ENCODE results near the gene ASMT.
"Not testable (repeated sequence)": the region's sequence is repeated elsewhere in the genome, so short reads cannot be mapped to it uniquely, and the experiment has no call there.

Gene ASMT

GRCh38 chrX:1656379-1656778 lies 41.5 kb downstream of the ASMT start:
- FAIRE-seq: no peak

DNA sequence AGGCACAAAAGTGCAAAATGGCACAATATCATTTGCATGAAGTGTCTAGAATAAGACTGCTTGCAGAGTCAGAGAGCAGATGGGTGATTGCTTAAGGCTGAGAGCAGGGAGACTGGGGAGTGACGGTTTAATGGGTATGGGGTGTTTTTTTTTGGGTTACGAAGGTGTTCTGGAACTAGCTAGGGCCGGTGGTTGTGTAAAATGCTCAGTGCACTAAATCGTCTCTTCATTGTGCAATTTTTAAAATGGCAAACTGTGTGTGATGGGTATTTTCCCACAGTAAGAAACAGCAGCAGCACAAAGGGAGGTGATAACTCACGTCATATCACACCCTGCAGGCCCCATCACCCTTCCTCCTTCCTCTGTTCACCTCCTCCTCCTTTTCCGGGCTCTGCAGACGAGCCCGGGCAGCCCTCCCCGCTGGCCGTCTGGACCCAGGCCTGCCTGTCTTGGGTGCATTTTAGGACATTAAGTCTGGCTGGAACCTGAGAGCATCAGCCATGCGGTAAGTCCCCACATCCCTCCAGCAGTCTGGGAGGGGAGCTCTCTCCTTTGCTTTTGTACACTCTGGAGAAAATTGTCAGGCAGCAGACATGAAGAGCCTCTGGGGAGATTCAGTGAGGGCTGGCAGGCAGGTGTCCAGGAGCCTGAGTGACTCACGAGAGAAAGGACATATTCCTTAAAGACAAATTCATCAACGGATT lies 42.7 kb downstream of the ASMT start:
- FAIRE-seq: no peak

DNA sequence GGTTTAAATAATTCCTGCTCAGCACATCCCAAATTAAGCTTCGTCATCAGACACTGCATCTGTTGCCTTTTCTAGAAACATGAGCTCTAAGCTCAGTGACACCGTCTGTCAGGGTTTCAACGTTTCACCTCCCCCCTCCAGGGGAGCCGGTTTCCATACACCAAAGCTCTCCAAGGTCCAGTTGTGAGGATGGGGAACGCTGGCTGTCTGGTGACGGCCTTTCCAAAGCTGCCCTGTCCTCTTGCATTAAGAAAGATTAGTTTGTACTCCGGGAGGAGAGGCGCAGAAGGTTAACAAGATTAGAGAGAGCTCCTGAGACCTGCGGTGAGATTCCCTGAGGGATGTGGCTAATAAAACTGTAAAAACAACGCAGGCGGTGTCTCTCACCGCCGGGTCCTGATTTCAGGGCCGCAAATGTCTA lies 43.2 kb downstream of the ASMT start:
- no peak for FAIRE-seq

GRCh38 chrX:1659664-1660461 lies 45.0 kb downstream of the ASMT start:
- FAIRE-seq: no peak

- no peak for FAIRE-seq
Observed at GRCh38 chrX:1661048-1661921, 46.4 kb downstream of the ASMT start.

DNA sequence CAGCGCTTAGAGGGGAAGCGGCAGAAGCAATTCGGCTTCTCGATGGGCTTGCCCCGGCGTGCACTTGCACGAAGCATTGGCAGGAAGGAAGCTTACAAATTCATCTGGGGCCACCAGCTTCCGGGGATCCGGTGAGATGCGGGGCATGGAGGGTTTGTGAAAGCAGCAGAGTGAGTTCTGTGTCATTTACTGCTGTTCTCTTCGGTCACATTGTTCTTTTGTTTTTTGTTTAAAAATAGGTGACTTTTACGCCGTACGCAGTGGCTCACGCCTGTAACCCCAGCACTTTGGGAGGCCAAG lies 47.0 kb downstream of the ASMT start:
- no peak for FAIRE-seq

GRCh38 chrX:1667566-1667965 lies 52.7 kb downstream of the ASMT start:
- no peak for FAIRE-seq

DNA sequence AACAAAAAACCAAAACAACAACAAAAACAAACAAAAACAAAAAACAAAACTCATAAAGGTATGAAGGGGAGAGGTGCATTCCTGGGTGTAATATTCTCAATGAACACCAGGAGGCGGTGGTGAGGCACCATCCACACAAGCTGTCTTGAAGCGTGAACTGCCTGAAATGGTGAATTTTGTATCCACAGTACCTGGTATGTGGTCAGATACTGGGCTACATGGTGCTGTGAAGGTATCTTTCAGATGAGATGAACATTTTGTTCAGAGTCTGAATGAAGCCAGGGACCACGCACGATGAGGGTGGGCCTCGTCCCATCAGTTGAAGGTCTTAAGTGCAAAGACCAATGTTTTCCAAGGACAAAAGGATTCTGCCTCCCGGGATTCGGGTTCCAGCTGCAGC lies 58.5 kb downstream of the ASMT start:
- no peak for FAIRE-seq

DNA sequence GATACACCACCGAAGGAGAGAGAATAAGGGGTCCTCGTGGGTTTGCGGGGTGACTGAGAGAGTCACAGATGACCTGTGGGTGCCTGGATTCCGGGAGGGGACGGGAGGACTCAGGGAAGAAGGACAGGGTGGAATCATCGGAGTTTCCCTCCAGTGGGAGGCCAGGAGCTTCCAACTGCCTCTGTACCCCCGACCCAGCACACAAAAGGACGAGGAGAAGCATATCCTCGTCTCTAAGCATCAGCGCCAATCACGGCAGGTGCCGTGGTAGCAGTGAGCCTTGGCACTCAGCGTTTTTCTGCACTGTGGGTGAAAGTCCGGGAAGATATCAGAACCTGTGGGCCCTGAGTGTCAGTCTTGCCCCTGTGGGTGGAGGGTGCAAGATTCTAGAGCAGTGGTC lies 62.0 kb downstream of the ASMT start:
- FAIRE-seq: no peak

- FAIRE-seq: no peak
Observed at GRCh38 chrX:1679238-1679637, 64.4 kb downstream of the ASMT start.

DNA sequence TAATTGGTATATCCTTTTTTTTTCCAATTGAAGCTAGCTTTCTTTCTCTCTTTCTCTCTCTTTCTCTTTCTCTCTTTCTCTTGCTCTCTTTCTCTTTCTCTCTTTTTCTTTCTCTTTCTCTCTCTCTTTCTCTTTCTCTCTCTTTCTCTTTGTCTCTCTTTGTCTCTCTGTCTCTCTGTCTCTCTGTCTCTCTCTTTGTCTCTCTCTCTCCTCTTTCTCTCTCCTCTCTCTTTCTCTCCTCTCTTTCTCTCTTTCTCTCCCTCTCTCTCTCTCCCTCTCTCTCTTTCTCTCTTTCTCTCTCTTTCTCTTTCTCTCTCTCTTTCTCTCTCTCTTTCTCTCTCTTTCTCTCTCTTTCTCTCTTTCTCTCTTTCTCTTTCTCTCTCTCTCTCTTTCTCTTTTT lies 66.6 kb downstream of the ASMT start:
- FAIRE-seq: no peak

DNA sequence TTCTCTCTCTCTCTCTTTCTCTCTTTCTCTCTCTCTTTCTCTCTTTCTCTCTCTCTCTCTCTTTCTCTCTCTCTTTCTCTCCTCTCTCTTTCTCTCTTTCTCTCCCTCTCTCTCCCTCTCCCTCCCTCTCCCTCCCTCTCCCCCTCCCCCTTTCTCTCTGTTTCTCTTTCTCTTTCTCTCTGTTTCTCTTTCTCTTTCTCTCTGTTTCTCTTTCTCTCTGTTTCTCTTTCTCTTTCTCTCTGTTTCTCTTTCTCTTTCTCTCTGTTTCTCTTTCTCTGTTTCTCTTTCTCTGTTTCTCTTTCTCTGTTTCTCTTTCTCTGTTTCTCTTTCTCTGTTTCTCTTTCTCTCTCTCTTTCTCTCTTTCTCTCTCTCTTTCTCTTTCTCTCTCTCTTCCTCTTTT lies 67.0 kb downstream of the ASMT start:
- FAIRE-seq: not testable (repeated sequence)

GRCh38 chrX:1682501-1682900 lies 67.6 kb downstream of the ASMT start:
- not testable (repeated sequence) for FAIRE-seq

- FAIRE-seq: not testable (repeated sequence)
Observed at GRCh38 chrX:1684883-1685282, 70.0 kb downstream of the ASMT start.

GRCh38 chrX:1685444-1685880 lies 70.6 kb downstream of the ASMT start:
- FAIRE-seq: not testable (repeated sequence)

GRCh38 chrX:1686642-1687041 lies 71.8 kb downstream of the ASMT start:
- FAIRE-seq: no peak
